Hepatocyte (in vitro differentiated cells): ENCODE data around the gene TMEM92.

Experiments used
- EZH2 ChIP-seq: fragments of 200-600 bp; sonication (generic); IDR thresholded peaks from 2 replicates; pipeline ENCODE4 v1.6.1; 2016; ENCODE audit warnings: antibody characterized with exemption, mild to moderate bottlenecking, borderline replicate concordance
- EZH2phosphoT487 ChIP-seq: fragments of 200-600 bp; sonication (generic); IDR thresholded peaks from one replicate; pipeline ENCODE4 v1.6.1; 2018; ENCODE audit warnings: antibody characterized with exemption, mild to moderate bottlenecking, low read depth, moderate library complexity; ENCODE audit not compliant: unreplicated experiment, severe bottlenecking
- TF ChIP-seq, protein P1 (sequence below): fragments of 200-600 bp; sonication (generic); IDR thresholded peaks from 2 replicates; pipeline ENCODE4 v1.5.1; 2016; ENCODE audit warnings: antibody characterized with exemption, mild to moderate bottlenecking; ENCODE audit not compliant: poor library complexity

DNA sequence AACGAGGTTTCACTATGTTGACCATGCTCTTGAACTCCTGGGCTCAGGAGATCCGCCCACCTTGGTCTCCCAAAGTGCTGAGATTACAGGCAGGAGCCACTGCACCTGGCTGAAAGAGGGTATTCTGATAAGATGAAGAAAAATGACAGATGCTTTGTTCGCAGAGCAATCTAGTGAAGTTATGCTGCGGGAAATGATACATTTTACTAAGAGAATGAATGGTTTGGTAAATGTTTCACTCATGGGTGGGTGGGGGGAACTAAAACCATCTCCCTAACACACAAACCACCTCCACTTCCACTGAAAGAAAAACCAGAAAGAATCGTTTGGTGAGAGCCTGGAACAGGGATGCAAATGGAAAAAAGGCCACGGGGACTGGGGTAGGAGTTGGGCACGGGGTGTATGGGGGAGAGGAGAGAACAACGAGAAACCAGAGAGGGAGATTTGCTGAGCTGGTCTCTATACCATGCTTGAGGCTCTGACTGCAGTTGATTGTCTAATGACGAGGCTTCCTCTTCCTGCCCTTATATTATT is 52.6 kb downstream of the TMEM92 start:
- TF ChIP-seq, protein P1, sequence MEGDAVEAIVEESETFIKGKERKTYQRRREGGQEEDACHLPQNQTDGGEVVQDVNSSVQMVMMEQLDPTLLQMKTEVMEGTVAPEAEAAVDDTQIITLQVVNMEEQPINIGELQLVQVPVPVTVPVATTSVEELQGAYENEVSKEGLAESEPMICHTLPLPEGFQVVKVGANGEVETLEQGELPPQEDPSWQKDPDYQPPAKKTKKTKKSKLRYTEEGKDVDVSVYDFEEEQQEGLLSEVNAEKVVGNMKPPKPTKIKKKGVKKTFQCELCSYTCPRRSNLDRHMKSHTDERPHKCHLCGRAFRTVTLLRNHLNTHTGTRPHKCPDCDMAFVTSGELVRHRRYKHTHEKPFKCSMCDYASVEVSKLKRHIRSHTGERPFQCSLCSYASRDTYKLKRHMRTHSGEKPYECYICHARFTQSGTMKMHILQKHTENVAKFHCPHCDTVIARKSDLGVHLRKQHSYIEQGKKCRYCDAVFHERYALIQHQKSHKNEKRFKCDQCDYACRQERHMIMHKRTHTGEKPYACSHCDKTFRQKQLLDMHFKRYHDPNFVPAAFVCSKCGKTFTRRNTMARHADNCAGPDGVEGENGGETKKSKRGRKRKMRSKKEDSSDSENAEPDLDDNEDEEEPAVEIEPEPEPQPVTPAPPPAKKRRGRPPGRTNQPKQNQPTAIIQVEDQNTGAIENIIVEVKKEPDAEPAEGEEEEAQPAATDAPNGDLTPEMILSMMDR = no peak
- no peak for TF ChIP-seq EZH2
- TF ChIP-seq EZH2phosphoT487 = no peak
